IMR-90 (cell line): ENCODE measurements around the gene C10orf105. TPM values are rescaled to one million over a fixed set of nuclear protein-coding genes. Genes with fewer than 3 reads are reported as not detected.

Experiments
- ATAC-seq: fragments of 200-7000 bp; cut with Tn5 transposase; 2 replicates; pipeline ENCODE4 v1.9.1; 2020; ENCODE audit warnings: low read depth, mild to moderate bottlenecking, moderate library complexity
- BruUV-seq: library from RNA; stranded (reverse); fragments of 400-500 nt; replicated peaks from 2 replicates; lab custom pipeline; 2021; lab: Mats Ljungman, UMichigan
- CTCF ChIA-PET: fragments of 300-600 bp; formaldehyde crosslinking; extraction: SDS; loops from one replicate; lab custom pipeline; 2021; ENCODE audit warnings: antibody characterized with exemption; lab: Yijun Ruan, JAX
- POLR2A ChIA-PET: fragments of 300-600 bp; sonication (Branson Sonifier 250); formaldehyde crosslinking; loops from one replicate; lab custom pipeline; 2022; ENCODE audit warnings: antibody characterized with exemption; ENCODE audit not compliant: unreplicated experiment; lab: Charles Lee
- DNase-seq: peaks from one replicate; pipeline ENCODE4 v3.0.0; 2013
- H2AFZ ChIP-seq: replicated peaks from 2 replicates; pipeline ENCODE3; 2013; ENCODE audit warnings: low read length, mild to moderate bottlenecking; ENCODE audit not compliant: poor library complexity
- H2AK5ac ChIP-seq: 2 replicates; pipeline ENCODE4 v1.6.1; 2013; ENCODE audit warnings: low read depth, low read length, inconsistent platforms
- H2AK9ac ChIP-seq: replicated peaks from 2 replicates; pipeline ENCODE3; 2013; ENCODE audit warnings: mild to moderate bottlenecking, low read depth, low read length, moderate library complexity; ENCODE audit not compliant: poor library complexity
- H2BK120ac ChIP-seq: 2 replicates; pipeline ENCODE4 v1.6.1; 2013; ENCODE audit warnings: low read depth, low read length, inconsistent platforms
- H2BK15ac ChIP-seq: 3 replicates; pipeline ENCODE4 v1.6.1; 2013; ENCODE audit warnings: low read depth, low read length, inconsistent platforms
- H2BK20ac ChIP-seq: 2 replicates; pipeline ENCODE4 v1.6.1; 2013; ENCODE audit warnings: low read depth, mild to moderate bottlenecking, inconsistent platforms, low read length, moderate library complexity
- H2BK5ac ChIP-seq: 2 replicates; pipeline ENCODE4 v1.6.1; 2013; ENCODE audit warnings: mild to moderate bottlenecking, low read depth, low read length, inconsistent platforms; ENCODE audit not compliant: poor library complexity, severe bottlenecking
- H3K14ac ChIP-seq: replicated peaks from 2 replicates; pipeline ENCODE4 v1.6.1; 2013; ENCODE audit warnings: low read depth, low read length, inconsistent platforms
- H3K18ac ChIP-seq: 2 replicates; pipeline ENCODE4 v1.6.1; 2013; ENCODE audit warnings: low read depth, low read length, control low read depth
- H3K23ac ChIP-seq: 2 replicates; pipeline ENCODE4 v1.6.1; 2013; ENCODE audit warnings: low read depth, low read length, inconsistent platforms
- H3K27ac ChIP-seq: 2 replicates; pipeline ENCODE4 v1.5.1; 2013; ENCODE audit warnings: mild to moderate bottlenecking, control low read depth, low read length; ENCODE audit not compliant: insufficient read depth
- H3K27me3 ChIP-seq: 2 replicates; pipeline ENCODE4 v1.6.1; 2013; ENCODE audit warnings: low read length; ENCODE audit not compliant: control insufficient read depth, insufficient read depth
- H3K36me3 ChIP-seq: 2 replicates; pipeline ENCODE4 v1.6.1; 2013; ENCODE audit warnings: low read length, mixed read lengths; ENCODE audit not compliant: control insufficient read depth, insufficient read depth
- H3K4ac ChIP-seq: 2 replicates; pipeline ENCODE4 v1.6.1; 2013; ENCODE audit warnings: low read depth, low read length, inconsistent platforms
- H3K4me1 ChIP-seq: 2 replicates; pipeline ENCODE4 v1.6.1; 2013; ENCODE audit warnings: low read length, mixed read lengths; ENCODE audit not compliant: control insufficient read depth, insufficient read depth
- H3K4me2 ChIP-seq: 2 replicates; pipeline ENCODE4 v1.6.1; 2013; ENCODE audit warnings: low read depth, mild to moderate bottlenecking, control low read depth, low read length, moderate library complexity
- H3K4me3 ChIP-seq: 2 replicates; pipeline ENCODE4 v1.5.1; 2013; ENCODE audit warnings: low read depth, mild to moderate bottlenecking, control low read depth, low read length, moderate library complexity; ENCODE audit not compliant: insufficient read depth
- H3K56ac ChIP-seq: 2 replicates; pipeline ENCODE4 v1.6.1; 2013; ENCODE audit warnings: low read length, inconsistent platforms; ENCODE audit not compliant: insufficient read depth; ENCODE audit errors: extremely low read depth
- H3K79me1 ChIP-seq, 2 experiments: 2 replicates each; pipeline ENCODE4 v1.6.1; 2013; ENCODE audit warnings: low read length in 2 of 2, inconsistent platforms in 1 of 2, low read depth in 1 of 2
- H3K9ac ChIP-seq: 2 replicates; pipeline ENCODE4 v1.6.1; 2013; ENCODE audit warnings: low read depth, low read length, control low read depth
- H3K9me1 ChIP-seq: 2 replicates; pipeline ENCODE4 v1.6.1; 2013; ENCODE audit warnings: low read length, inconsistent platforms; ENCODE audit not compliant: insufficient read depth
- H3K9me3 ChIP-seq: 2 replicates; pipeline ENCODE4 v1.6.1; 2013; ENCODE audit warnings: low read length; ENCODE audit not compliant: control insufficient read depth, insufficient read depth
- H4K20me1 ChIP-seq: 2 replicates; pipeline ENCODE4 v1.6.1; 2013; ENCODE audit warnings: low read length, inconsistent platforms; ENCODE audit not compliant: insufficient read depth
- H4K5ac ChIP-seq: 2 replicates; pipeline ENCODE4 v1.6.1; 2013; ENCODE audit warnings: mild to moderate bottlenecking, low read depth, low read length, control low read depth
- H4K8ac ChIP-seq, 2 experiments: 2 replicates each; pipeline ENCODE4 v1.6.1; 2013; ENCODE audit warnings: low read depth in 2 of 2, low read length in 2 of 2, control low read depth in 1 of 2, inconsistent platforms in 1 of 2
- H4K91ac ChIP-seq: 2 replicates; pipeline ENCODE4 v1.6.1; 2013; ENCODE audit warnings: low read depth, low read length, inconsistent platforms; ENCODE audit not compliant: insufficient read depth
- BHLHE40 ChIP-seq: fragments of 150-350 bp; IDR thresholded peaks from 2 replicates; pipeline ENCODE4 v1.6.1; 2016; ENCODE audit warnings: mild to moderate bottlenecking, low read depth, low read length
- CEBPB ChIP-seq: IDR thresholded peaks from 2 replicates; pipeline ENCODE4 v1.6.1; 2012; ENCODE audit warnings: low read depth, low read length, improper control_type of control experiment
- CHD1 ChIP-seq: IDR thresholded peaks from 2 replicates; pipeline ENCODE4 v1.6.1; 2012; ENCODE audit warnings: low read depth, low read length, improper control_type of control experiment
- MAFK ChIP-seq: IDR thresholded peaks from 2 replicates; pipeline ENCODE4 v1.6.1; 2012; ENCODE audit warnings: low read depth, low read length, improper control_type of control experiment
- MAZ ChIP-seq: IDR thresholded peaks from 2 replicates; pipeline ENCODE4 v1.6.1; 2012; ENCODE audit warnings: low read depth, mild to moderate bottlenecking, low read length, improper control_type of control experiment, moderate library complexity, borderline replicate concordance
- MXI1 ChIP-seq: IDR thresholded peaks from 2 replicates; pipeline ENCODE4 v1.6.1; 2012; ENCODE audit warnings: low read depth, mild to moderate bottlenecking, low read length, moderate library complexity, borderline replicate concordance
- POLR2A ChIP-seq: IDR thresholded peaks from 2 replicates; pipeline ENCODE4 v1.6.1; 2012; ENCODE audit warnings: mild to moderate bottlenecking, low read depth, low read length
- RAD21 ChIP-seq: IDR thresholded peaks from 2 replicates; pipeline ENCODE4 v1.6.1; 2012; ENCODE audit warnings: low read length, improper control_type of control experiment
- RCOR1 ChIP-seq: IDR thresholded peaks from 2 replicates; pipeline ENCODE4 v1.6.1; 2012; ENCODE audit warnings: mild to moderate bottlenecking, low read length, improper control_type of control experiment; ENCODE audit not compliant: insufficient replicate concordance
- RFX5 ChIP-seq: IDR thresholded peaks from 2 replicates; pipeline ENCODE4 v1.8.0; 2012; ENCODE audit warnings: low read depth, mild to moderate bottlenecking, low read length, moderate library complexity
- SMC3 ChIP-seq: fragments of 150-350 bp; IDR thresholded peaks from 2 replicates; pipeline ENCODE4 v1.6.1; 2016; ENCODE audit warnings: low read depth, mild to moderate bottlenecking, antibody characterized with exemption, low read length, moderate library complexity
- WGBS, 2 experiments: methylation state at CpG; one replicate each; pipeline versions ENCODE4 v1.1.5 to v1.1.7; 2013; ENCODE audit warnings: missing lambda C conversion rate in 2 of 2; ENCODE audit not compliant: insufficient read length in 1 of 2; ENCODE audit errors: extremely low coverage in 2 of 2; 5-methylcytosine and 5-hydroxymethylcytosine counted together
- dilution Hi-C: fragments of 300-500 bp; cut with HindIII; formaldehyde crosslinking; loops from one replicate; pipeline ENCODE4 v1.14.3; 2018; ENCODE audit warnings: low sequenced_read_pairs; ENCODE audit not compliant: unreplicated experiment
- in situ Hi-C: fragments of 300-500 bp; cut with MboI; formaldehyde crosslinking; loops from 3 replicates; pipeline ENCODE4 v1.14.3; 2019; ENCODE audit warnings: low sequenced_read_pairs, inconsistent platforms, mixed read lengths
- intact Hi-C: fragments of 100-400 bp; cut with micrococcal nuclease; formaldehyde crosslinking; loops from 2 replicates; pipeline ENCODE4 v1.10.0; 2022
- polyA plus RNA-seq, 3 experiments: library from polyadenylated mRNA; depleted of rRNA; stranded (reverse); fragments of >200 nt; gene quantifications; 2 replicates each; pipeline ENCODE4 v1.2.3, GENCODE V29; 2012; ENCODE audit warnings: low replicate concordance in 1 of 3
- total RNA-seq: library from RNA; depleted of rRNA; stranded (reverse); fragments of >200 nt; gene quantifications from 2 replicates; pipeline ENCODE4 v1.2.3, GENCODE V29; 2012
- TF ChIP-seq, protein P1 (sequence below): fragments of 150-350 bp; IDR thresholded peaks from 2 replicates; pipeline ENCODE4 v1.6.1; 2016; ENCODE audit warnings: low read depth, mild to moderate bottlenecking, low read length, moderate library complexity, borderline replicate concordance
- TF ChIP-seq, protein P2 (sequence below): conservative IDR thresholded peaks from 2 replicates; pipeline ENCODE4 v1.5.1; 2012; ENCODE audit warnings: mild to moderate bottlenecking, low read depth, low read length, improper control_type of control experiment

The C10orf105 gene
- total and polyA plus RNA-seq, 2 of the 4 experiments (the other 2 are of a cell fraction), result under 0.01 TPM; not detected in 1

- no peak overlapping the region for H3K14ac ChIP-seq
- H4K5ac ChIP-seq, result no peak overlapping the region
- no peak overlapping the region for H3K23ac ChIP-seq
- no peak overlapping the region for H4K91ac ChIP-seq
- no peak overlapping the region for H4K8ac ChIP-seq
- TF ChIP-seq, protein P1, sequence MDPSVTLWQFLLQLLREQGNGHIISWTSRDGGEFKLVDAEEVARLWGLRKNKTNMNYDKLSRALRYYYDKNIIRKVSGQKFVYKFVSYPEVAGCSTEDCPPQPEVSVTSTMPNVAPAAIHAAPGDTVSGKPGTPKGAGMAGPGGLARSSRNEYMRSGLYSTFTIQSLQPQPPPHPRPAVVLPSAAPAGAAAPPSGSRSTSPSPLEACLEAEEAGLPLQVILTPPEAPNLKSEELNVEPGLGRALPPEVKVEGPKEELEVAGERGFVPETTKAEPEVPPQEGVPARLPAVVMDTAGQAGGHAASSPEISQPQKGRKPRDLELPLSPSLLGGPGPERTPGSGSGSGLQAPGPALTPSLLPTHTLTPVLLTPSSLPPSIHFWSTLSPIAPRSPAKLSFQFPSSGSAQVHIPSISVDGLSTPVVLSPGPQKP, result no peak
- TF ChIP-seq POLR2A (no peak), MAFK (no peak), CEBPB (no peak), BHLHE40 (no peak), MXI1 (no peak), RCOR1 (no peak), RAD21 (no peak), CHD1 (no peak), MAZ (no peak), SMC3 (no peak), RFX5 (no peak)
- TF ChIP-seq, protein P2, sequence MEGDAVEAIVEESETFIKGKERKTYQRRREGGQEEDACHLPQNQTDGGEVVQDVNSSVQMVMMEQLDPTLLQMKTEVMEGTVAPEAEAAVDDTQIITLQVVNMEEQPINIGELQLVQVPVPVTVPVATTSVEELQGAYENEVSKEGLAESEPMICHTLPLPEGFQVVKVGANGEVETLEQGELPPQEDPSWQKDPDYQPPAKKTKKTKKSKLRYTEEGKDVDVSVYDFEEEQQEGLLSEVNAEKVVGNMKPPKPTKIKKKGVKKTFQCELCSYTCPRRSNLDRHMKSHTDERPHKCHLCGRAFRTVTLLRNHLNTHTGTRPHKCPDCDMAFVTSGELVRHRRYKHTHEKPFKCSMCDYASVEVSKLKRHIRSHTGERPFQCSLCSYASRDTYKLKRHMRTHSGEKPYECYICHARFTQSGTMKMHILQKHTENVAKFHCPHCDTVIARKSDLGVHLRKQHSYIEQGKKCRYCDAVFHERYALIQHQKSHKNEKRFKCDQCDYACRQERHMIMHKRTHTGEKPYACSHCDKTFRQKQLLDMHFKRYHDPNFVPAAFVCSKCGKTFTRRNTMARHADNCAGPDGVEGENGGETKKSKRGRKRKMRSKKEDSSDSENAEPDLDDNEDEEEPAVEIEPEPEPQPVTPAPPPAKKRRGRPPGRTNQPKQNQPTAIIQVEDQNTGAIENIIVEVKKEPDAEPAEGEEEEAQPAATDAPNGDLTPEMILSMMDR, result no peak
- H2AFZ ChIP-seq, result no peak overlapping the region
- H3K79me1 ChIP-seq, result no peaks in the 10 kb centered on the region
- no peak overlapping the region for H2AK9ac ChIP-seq
- CTCF ChIA-PET, result no interaction called here
- POLR2A ChIA-PET, result no interaction called here
- no peak overlapping the region for H3K56ac ChIP-seq
- no peak overlapping the region for H3K4ac ChIP-seq
- WGBS, 2 experiments, result 60% methylated on average over 2 of the region's 11 CpGs; no CpG with 5 or more reads in 1 of the 2 experiments
- no peaks in the 10 kb centered on the region for H3K9me3 ChIP-seq
- no peak for DNase-seq
- H2BK120ac ChIP-seq, result no peak overlapping the region
- H3K36me3 ChIP-seq, result no peaks in the 10 kb centered on the region
- intact Hi-C loops, result no loop called here
- dilution Hi-C loops, result no loop called here
- H3K18ac ChIP-seq, result no peak overlapping the region
- in situ Hi-C loops, result no loop called here
- no peak overlapping the region for H2BK15ac ChIP-seq
- ATAC-seq, result no peak
- H3K9me1 ChIP-seq, result no peaks in the 10 kb centered on the region
- no peak overlapping the region for H3K27ac ChIP-seq
- no peaks in the 10 kb centered on the region for H4K20me1 ChIP-seq
- no peak overlapping the region for H3K9ac ChIP-seq
- H2AK5ac ChIP-seq, result no peak overlapping the region
- no peak overlapping the region for H2BK5ac ChIP-seq
- H3K27me3 ChIP-seq, result peaks cover 60% of the 10 kb centered on the region
- H3K4me1 ChIP-seq, result no peaks in the 10 kb centered on the region
- no peak overlapping the region for H3K4me3 ChIP-seq
- H3K4me2 ChIP-seq, result no peak overlapping the region
- BruUV-seq, result no TSS peak
- H2BK20ac ChIP-seq, result no peak overlapping the region
Observed at GRCh38 chr10:71701496-71702132, 18.0 kb downstream of the C10orf105 start.
